Embryonic facial prominence (tissue), 1 donor: Measurements from ENCODE around the gene FLNC.

ENCODE experiments used
- DNase-seq: peaks from one replicate; pipeline ENCODE4 v3.0.0-alpha.2; 2016; ENCODE audit errors: extremely low spot score

Gene FLNC

GRCh38 chr7:128846781-128847444 lies 16.7 kb downstream of the FLNC start:
- DNase-seq = no peak

GRCh38 chr7:128847721-128848211 lies 17.6 kb downstream of the FLNC start:
- no peak for DNase-seq

GRCh38 chr7:128848289-128849155 lies 18.3 kb downstream of the FLNC start:
- DNase-seq = no peak

- DNase-seq = no peak
Measured at GRCh38 chr7:128849156-128849515, 18.9 kb downstream of the FLNC start.

GRCh38 chr7:128849804-128850490 lies 19.7 kb downstream of the FLNC start:
- DNase-seq = no peak

- no peak for DNase-seq
Measured at GRCh38 chr7:128852537-128853254, 22.5 kb downstream of the FLNC start.

- DNase-seq = no peak
Measured at GRCh38 chr7:128853799-128854198, 23.6 kb downstream of the FLNC start.

- no peak for DNase-seq
Measured at GRCh38 chr7:128854396-128854795, 24.2 kb downstream of the FLNC start.

- DNase-seq = no peak
Measured at GRCh38 chr7:128855559-128855958, 25.4 kb downstream of the FLNC start.

- no peak for DNase-seq
Measured at GRCh38 chr7:128856001-128856718, 26.0 kb downstream of the FLNC start.

GRCh38 chr7:128858380-128859231 lies 28.4 kb downstream of the FLNC start:
- no peak for DNase-seq

GRCh38 chr7:128859232-128860157 lies 29.3 kb downstream of the FLNC start:
- no peak for DNase-seq

- DNase-seq = no peak
Measured at GRCh38 chr7:128860158-128861073, 30.2 kb downstream of the FLNC start.

- DNase-seq = no peak
Measured at GRCh38 chr7:128861957-128862570, 31.9 kb downstream of the FLNC start.

GRCh38 chr7:128862571-128863432 lies 32.6 kb downstream of the FLNC start, which contains the start of gene ATP6V1F:
ATP6V1F (plus strand) TSS chr7:128862856; CDS start chr7:128862905, 49 bp downstream.
- peak; percentile 94 for DNase-seq

GRCh38 chr7:128863433-128863989 lies 33.3 kb downstream of the FLNC start:
- no peak for DNase-seq
